Kidney glomerular epithelial cell (primary cell): ENCODE measurements around the gene DIP2C.
"Not testable (repeated sequence)": the region's sequence is repeated elsewhere in the genome, so short reads cannot be mapped to it uniquely, and the experiment has no call there.

Experiments
- DNase-seq: peaks from one replicate; lab custom pipeline; 2025; lab: John Stamatoyannopoulos, UW

Gene DIP2C

GRCh38 chr10:595473-595872 lies 94.0 kb downstream of the DIP2C start:
- DNase-seq = no peak

- no peak for DNase-seq
These were observed 94.7 kb downstream of the DIP2C start for GRCh38 chr10:594584-595270.

GRCh38 chr10:593901-594457 lies 95.5 kb downstream of the DIP2C start:
- no peak for DNase-seq

DNA sequence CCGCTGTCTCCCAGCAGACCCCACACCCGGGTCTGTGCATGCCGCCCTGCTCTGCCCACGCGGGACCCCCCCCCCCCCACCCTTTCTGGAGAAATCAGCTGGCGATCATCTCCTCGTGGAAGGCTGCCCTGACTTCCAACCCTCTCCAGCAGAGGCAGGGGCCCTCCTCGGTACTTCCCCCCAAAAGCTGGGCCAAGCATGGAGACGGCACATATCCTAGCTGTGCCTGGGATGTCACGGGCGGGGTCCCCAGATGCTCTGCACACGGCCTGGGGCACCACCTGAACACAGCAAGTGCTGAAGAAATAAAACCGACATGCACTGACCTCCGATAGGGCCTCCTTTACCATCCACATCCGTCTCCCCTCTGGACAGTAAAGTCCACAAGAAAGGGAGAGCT lies 96.0 kb downstream of the DIP2C start:
- no peak for DNase-seq

DNA sequence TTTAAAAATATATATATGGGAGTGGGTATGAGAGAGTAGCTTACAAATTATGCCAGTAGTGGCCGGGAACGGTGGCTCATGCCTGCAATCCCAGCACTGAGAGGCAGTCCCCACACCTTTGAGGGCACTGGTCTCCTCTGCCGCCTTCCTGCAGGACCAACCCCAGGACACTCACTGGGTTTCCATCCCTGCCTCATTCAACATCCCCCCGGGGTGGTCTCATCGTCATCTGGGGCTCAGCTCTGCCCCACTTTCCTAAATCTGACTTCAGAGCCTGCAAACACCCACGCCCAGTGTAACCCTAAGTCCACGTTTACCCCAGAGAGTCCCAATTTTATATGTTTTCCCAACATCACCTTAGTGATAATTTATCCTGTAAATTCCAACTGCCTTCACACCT lies 96.5 kb downstream of the DIP2C start:
- no peak for DNase-seq

DNA sequence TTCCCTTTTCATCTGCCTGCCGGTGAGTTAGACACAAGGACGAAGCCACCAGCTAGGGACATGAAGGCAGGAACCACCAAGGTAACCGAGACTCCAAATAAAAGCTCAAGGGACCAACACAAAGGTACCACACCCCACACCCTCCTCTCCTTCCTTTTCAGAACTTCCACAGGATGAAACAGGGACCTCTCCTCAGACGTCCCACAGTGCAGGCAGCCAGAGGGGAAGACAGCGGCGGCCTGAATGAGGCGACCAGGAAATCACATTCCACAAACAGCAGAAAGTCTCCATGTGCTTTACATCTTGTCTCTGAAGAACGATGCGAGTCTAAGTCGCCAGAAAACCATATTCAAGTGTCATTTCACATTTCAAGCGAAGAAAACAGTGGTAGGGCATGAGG lies 97.8 kb downstream of the DIP2C start:
- no peak for DNase-seq

GRCh38 chr10:590721-591120 lies 98.7 kb downstream of the DIP2C start:
- DNase-seq = no peak

GRCh38 chr10:589961-590680 lies 99.3 kb downstream of the DIP2C start:
- DNase-seq = no peak

DNA sequence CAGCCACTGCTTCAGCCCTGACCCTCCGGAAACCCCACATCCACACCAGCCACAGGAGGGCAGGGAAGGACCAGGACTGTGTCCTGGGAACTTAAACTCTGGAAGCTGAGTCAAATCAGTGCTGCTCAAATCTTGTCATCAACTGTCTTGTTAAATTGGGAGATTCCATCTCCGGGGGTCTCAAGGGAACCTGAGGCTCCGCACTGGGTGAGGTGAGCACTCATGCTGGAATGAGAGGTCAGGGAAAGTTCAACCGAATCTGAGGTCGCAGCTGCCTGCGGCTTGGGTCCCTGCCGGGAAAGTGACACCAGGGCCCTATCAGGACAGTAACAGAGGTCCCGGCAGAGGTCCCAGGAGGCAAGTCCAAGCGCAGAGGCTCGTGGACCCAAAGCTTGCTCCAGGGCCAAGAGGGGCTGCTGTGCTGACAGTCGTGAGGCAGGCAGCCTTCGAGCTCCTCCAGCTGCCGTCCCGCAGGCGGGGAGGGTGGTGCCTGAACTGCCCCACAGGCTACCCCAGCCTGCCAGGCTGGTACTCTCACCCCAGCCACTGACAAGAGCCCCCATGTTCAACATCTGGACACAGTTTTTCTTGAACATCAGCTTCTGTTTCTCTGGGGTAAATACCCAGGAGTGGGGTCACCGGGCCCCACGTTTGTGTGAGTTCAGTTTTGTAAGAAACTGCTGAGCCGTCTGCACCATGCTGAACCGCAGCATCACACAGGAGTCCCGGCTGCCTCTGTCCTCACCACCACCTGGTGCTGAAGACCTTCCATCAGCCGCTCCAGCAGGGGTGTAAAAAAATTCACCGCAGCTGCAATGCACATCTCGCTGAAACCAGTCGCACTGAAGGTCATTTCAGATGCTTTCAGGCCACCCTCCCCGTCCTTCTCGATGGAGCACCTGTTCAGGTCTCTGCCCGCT lies 101.0 kb downstream of the DIP2C start:
- DNase-seq = no peak

- no peak for DNase-seq
These were observed 102.8 kb downstream of the DIP2C start for GRCh38 chr10:586716-587115.

GRCh38 chr10:586151-586550 lies 103.3 kb downstream of the DIP2C start:
- no peak for DNase-seq

- no peak for DNase-seq
These were observed 104.0 kb downstream of the DIP2C start for GRCh38 chr10:585502-585901.

GRCh38 chr10:584497-585290 lies 104.8 kb downstream of the DIP2C start:
- not testable (repeated sequence) for DNase-seq

DNA sequence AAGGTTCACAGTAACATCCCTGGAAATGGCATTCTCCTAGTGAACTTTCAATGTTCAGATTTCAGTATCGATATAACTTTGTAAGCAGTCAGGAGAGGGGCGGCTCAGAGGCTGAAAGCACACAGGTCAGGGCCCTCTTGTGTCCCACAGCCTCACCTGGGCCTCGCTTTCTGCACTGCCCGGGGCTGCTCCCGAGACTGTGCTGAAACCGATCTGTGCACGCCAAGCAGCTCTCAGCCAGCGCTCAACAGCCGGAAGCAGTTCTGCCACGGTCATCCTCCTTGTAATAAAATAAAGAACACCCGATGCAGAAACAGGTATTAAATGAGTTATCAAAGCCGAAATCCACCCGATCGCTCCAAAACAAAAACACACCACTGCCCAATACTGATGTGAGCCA lies 106.0 kb downstream of the DIP2C start:
- DNase-seq = no peak

DNA sequence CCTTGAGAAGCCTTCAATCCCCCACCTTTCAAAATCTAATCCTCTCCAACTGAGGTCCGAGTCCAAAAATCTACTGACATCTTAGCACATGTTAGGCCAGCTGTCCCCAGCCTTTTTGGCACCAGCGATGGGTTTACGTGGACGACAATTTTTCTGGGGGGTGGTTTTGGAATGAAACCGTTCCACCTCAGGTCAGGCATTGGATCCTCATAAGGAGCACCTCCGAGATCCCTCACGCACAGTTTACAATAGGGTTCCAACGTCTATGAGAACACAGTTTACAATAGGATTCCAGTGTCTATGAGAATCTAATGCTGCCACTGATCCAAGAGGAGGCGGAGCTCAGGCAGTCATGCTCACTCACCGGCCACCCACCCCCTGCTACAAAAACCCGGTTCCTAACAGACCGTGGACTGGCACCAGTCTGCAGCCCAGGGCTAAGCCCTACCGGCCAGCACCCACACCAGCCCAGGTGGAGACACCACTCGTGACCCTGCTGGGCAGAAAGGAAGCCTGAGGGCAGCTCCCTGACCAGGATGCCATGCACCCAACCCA lies 107.6 kb downstream of the DIP2C start:
- no peak for DNase-seq

DNA sequence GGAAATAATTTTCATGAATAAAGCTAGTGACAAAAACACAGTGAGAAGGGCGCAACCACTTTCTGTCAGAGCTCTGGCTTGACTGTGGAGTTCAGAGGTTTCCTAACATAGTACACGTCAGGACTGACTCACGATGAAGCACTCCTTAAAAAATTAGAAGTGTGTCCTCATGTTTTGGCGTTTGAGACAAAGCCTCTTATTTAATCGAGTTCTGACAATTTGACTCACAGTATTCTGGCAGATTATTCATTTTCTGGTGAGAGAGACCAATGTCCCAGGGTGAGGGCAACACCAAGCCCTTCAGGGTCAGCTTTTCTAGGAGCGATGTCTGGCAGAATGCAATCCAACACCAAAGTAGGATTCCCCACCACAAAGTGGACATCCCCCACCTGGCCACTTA lies 108.7 kb downstream of the DIP2C start:
- DNase-seq = no peak

DNA sequence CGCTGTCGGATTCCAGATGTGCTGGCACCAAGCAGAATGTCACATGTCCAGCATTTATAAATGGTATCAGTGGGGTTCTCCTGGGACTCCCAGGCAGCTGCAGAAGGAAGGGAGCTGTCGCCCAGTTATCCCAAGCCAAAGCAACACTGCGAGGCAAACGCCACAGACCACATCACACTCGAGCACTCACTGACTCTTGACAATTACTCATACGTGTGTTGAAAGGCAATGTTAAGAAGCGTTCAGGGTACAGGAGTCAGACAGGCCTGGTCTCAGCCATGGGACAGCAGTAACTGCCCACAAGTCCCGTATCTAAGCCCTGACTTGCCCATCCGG lies 113.4 kb downstream of the DIP2C start:
- DNase-seq = no peak

- no peak for DNase-seq
These were observed 113.9 kb downstream of the DIP2C start for GRCh38 chr10:575402-576129.

DNA sequence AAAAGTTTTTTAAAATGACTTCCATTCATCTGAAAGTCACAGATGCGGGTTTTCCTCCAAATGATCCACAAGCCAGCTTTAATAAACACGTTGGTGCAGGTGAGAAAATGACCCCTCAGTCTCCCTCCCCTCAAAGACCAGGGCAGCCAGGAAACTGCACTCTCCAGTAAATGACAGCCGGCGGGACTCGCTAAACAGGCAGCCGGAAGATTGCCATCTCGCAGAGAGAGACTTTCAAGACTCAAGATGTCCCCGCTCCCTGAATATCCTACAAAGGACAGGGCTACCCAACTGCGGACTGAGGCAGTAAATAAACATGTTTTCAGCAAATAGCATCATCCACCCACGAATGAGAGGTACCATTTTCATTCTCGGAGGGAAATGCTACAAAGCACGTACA lies 116.8 kb downstream of the DIP2C start:
- DNase-seq = no peak

- no peak for DNase-seq
These were observed 117.6 kb downstream of the DIP2C start for GRCh38 chr10:571688-572451.
